ENCODE data around the gene ADARB1.

Gene ADARB1

DNA sequence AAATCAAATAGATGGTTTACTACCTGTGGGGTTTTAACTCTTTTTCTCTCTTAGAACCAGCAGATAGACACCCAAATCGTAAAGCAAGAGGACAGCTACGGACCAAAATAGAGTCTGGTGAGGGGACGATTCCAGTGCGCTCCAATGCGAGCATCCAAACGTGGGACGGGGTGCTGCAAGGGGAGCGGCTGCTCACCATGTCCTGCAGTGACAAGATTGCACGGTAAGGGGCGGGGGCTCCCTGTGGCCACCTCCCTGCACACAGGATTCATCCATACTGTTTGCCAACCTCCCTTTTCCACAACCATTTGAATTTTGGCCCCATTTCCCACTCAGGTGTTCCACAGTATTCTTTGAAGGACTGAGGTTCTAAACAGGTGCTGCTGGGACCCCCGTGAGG, 110.5 kb downstream of the ADARB1 start:
- H3K27ac ChIP-seq, result no peak overlapping the region
- TF ChIP-seq CTCF (conservative IDR thresholded peaks at IDR 0.05) (no peak), ZFX (IDR thresholded peaks at IDR 0.05) (no peak)

GRCh38 chr21:45186709-45187108, 112.3 kb downstream of the ADARB1 start:
- no peak overlapping the region for H3K27ac ChIP-seq
- no peak for TF ChIP-seq CTCF (conservative IDR thresholded peaks at IDR 0.05)
- no peak for TF ChIP-seq ZFX (IDR thresholded peaks at IDR 0.05)

DNA sequence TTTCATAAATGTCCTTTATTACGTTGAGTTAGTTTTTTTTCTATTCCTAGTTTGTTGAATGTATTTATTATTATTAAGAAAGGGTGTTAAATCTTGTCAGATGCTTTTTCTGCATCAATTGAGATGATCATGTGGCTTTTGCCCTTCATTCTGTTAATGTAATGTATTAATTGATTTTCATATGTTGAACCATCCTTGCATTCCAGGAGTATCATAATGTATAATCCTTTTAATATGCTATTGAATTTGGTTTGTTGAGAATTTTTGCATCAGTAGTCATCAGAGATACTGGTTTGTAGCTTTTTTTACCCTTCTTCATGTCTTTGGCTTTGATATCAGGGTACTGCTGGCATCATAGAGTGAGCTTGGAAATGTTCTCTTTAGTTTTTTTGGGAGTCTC, 113.3 kb downstream of the ADARB1 start:
- TF ChIP-seq ZFX (IDR thresholded peaks at IDR 0.05) (no peak), CTCF (conservative IDR thresholded peaks at IDR 0.05) (no peak)
- no peak overlapping the region for H3K27ac ChIP-seq

DNA sequence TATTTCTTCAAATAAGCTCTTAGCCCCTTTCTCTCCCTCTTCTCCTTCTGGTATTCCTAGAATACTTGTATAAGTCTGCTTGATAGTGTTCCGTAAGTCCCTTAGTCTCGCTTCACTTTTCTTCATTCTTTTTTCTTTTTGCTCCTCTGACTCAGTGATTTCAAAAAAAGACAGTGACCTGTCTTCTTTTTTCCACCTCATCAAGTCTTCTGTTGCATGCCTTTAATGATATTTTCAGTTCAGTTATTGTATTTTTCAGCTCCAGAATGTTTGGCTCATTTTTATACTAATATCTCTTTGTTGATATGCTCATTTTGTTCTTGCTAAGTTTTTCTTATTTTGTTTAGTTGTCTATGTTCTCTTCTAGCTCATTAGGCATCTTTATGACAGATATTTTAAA, 115.6 kb downstream of the ADARB1 start:
- TF ChIP-seq CTCF (conservative IDR thresholded peaks at IDR 0.05) (no peak), ZFX (IDR thresholded peaks at IDR 0.05) (no peak)

GRCh38 chr21:45192332-45192731, 118.0 kb downstream of the ADARB1 start:
- H3K27ac ChIP-seq, result no peak overlapping the region
- no peak for TF ChIP-seq ZFX (IDR thresholded peaks at IDR 0.05)
- TF ChIP-seq CTCF (conservative IDR thresholded peaks at IDR 0.05), result no peak; the same call in 1 of the 2 replicates

More for the DNA sequence above, 115.6 kb downstream of the ADARB1 start:
- no peak overlapping the region for H3K27ac ChIP-seq

- TF ChIP-seq CTCF (conservative IDR thresholded peaks at IDR 0.05), result no peak
- H3K27ac ChIP-seq, result no peak overlapping the region
Observed at GRCh38 chr21:45196620-45197019, 122.2 kb downstream of the ADARB1 start.

- H3K27ac ChIP-seq, result no peak overlapping the region
- TF ChIP-seq ZFX (IDR thresholded peaks at IDR 0.05), result no peak
- TF ChIP-seq CTCF (conservative IDR thresholded peaks at IDR 0.05), result no peak
Observed at GRCh38 chr21:45199201-45199600, 124.8 kb downstream of the ADARB1 start.

Data from C4-2B (cell line).